ENCODE data around the gene IL19. TPM values are rescaled to one million over a fixed set of nuclear protein-coding genes. Genes with fewer than 3 reads are reported as not detected.
A peak's percentile ranks its signal among the peaks of the same experiment; 100 is the strongest.

IL19 gene
- total RNA-seq, 4 donors from 2014 or later, result 0.60 TPM; not detected in 3

DNA sequence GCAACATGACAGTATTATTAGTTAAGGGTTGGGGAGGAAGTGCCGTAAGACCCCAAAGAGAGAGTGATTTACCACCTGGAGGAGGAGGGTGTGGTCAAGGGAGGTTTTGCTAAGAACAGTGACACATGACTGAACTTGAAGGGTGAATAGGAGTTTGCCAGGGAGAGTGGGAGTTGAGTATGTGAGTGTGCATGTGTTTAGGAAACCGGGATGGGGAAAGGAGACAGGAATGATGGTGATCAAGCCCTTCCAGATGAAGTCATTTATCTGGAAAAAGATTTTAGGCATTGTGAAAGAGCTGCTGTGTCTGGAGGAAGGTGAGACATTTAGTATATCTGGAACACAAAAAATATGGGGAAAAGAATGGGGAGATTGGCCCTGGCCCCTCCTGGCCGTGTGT lies 29.8 kb downstream of the IL19 start:
- DNase-seq (ENCODE audit: low spot score) (no peak), ATAC-seq (ENCODE audit: low FRiP score) (peak; percentile 22)
- TF ChIP-seq CTCF (IDR thresholded peaks at IDR 0.05), result no peak

GRCh38 chr1:206800891-206801290 lies 30.3 kb downstream of the IL19 start:
- TF ChIP-seq CTCF (IDR thresholded peaks at IDR 0.05), result no peak
- peak; percentile 4 for ATAC-seq (ENCODE audit: low FRiP score)
- no peak for DNase-seq (ENCODE audit: low spot score)

GRCh38 chr1:206801467-206801866 lies 30.9 kb downstream of the IL19 start:
- no peak for DNase-seq (ENCODE audit: low spot score)
- ATAC-seq (ENCODE audit: low FRiP score), result no peak
- TF ChIP-seq CTCF (IDR thresholded peaks at IDR 0.05), result no peak

- no peak for TF ChIP-seq CTCF (IDR thresholded peaks at IDR 0.05)
- DNase-seq (ENCODE audit: low spot score) (no peak), ATAC-seq (ENCODE audit: low FRiP score) (no peak)
These were observed 31.8 kb downstream of the IL19 start for GRCh38 chr1:206802401-206802800.

GRCh38 chr1:206803221-206803730 lies 32.7 kb downstream of the IL19 start:
- no peak for DNase-seq (ENCODE audit: low spot score)
- ATAC-seq (ENCODE audit: low FRiP score), result no peak
- no peak for TF ChIP-seq CTCF (IDR thresholded peaks at IDR 0.05)

GRCh38 chr1:206804156-206804737 lies 33.7 kb downstream of the IL19 start:
- DNase-seq (ENCODE audit: low spot score), result no peak
- no peak for ATAC-seq (ENCODE audit: low FRiP score)
- no peak for TF ChIP-seq CTCF (IDR thresholded peaks at IDR 0.05)

DNA sequence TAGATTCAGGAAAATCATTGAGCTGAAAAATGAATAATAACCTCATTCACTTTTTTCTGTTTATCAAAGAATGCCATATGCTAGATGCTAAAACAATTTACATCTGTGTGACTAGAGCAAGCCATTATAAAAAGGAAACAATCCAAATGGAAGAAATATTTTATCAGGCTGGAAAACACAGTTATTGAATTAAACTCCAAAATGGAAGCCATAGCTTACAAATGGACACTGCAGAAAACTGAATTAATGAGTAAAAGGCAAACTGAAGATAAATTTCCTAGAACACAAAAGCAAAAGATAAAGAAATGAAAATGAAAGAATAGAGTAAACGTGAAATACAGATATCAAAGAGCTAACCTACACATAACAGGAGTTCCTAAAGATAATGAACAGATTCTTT lies 34.8 kb downstream of the IL19 start:
- TF ChIP-seq CTCF (IDR thresholded peaks at IDR 0.05), result no peak
- DNase-seq (ENCODE audit: low spot score) (no peak), ATAC-seq (ENCODE audit: low FRiP score) (no peak)

All from omental fat pad (tissue), 4 donors.